SK-N-MC (cell line): ENCODE results near the gene ZMIZ1.

Experiments used
- EZH2 ChIP-seq: fragments of 200-600 bp; sonication (generic); IDR thresholded peaks from one replicate; pipeline ENCODE4 v1.6.1; 2017; ENCODE audit warnings: antibody characterized with exemption
- FOXP2 ChIP-seq: optimal IDR thresholded peaks from 2 replicates; pipeline ENCODE3; 2011; ENCODE audit warnings: mild to moderate bottlenecking, moderate library complexity; ENCODE audit not compliant: insufficient read depth; ENCODE audit errors: extremely low read length, control extremely low read depth
- POLR2AphosphoS5 ChIP-seq: IDR thresholded peaks from 2 replicates; pipeline ENCODE4 v1.6.1; 2012; ENCODE audit warnings: mild to moderate bottlenecking, low read depth, low read length, borderline replicate concordance

DNA sequence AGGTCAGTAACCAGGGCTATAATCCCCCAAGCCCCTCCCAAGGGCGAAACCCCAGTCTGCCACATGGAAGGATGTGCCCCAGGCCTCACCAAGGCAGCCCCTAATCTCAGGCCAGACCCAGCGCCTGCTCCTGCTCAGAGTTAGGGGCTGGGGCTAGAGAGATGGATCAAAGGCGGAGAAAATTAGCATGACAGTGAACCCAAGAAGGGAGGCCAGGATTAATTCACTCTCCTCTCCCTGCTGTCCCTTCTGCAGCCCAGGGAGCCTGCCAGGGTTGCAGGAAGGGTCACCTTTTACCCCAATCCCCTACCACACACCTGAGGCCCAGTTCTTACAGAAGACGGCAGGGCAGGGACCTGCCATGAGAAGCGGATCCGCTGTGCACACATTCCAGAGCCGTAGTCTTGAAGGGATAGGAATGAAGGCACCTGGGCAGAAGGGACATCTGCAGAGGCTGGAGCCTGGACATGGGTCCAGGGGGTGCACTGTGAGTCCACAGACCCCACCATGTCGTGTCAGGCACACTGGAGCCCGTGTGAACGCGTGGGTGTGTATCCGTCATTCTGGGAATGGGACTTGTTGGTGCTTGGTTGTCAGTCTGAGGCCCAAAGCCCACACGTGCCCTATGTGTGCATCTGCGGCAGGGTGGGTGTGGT is 11.9 kb upstream of the ZMIZ1 start:
- TF ChIP-seq EZH2, result no peak
- no peak for TF ChIP-seq POLR2AphosphoS5
- no peak for TF ChIP-seq FOXP2
